PC-9 (cell line): ENCODE results near the gene FAM193B. TPM values are rescaled to one million over a fixed set of nuclear protein-coding genes. Genes with fewer than 3 reads are reported as not detected.

ENCODE experiments used
- BruUV-seq: library from RNA; stranded (reverse); fragments of 400-500 nt; replicated peaks from 2 replicates; lab custom pipeline; 2021; lab: Mats Ljungman, UMichigan
- CTCF ChIA-PET: fragments of 300-600 bp; sonication (Branson Sonifier 250); formaldehyde crosslinking; loops from one replicate; lab custom pipeline; 2022; ENCODE audit warnings: antibody characterized with exemption; lab: Charles Lee
- POLR2A ChIA-PET: fragments of 300-600 bp; sonication (Branson Sonifier 250); formaldehyde crosslinking; loops from one replicate; lab custom pipeline; 2022; ENCODE audit warnings: antibody characterized with exemption; ENCODE audit not compliant: unreplicated experiment; lab: Charles Lee
- DNase-seq, 2 experiments: peaks; one replicate each; pipeline versions ENCODE4 v3.0.0 to v3.0.0-alpha.2; 2015 to 2022; ENCODE audit warnings: mixed read lengths in 1 of 2
- H2AFZ ChIP-seq: fragments of 200-600 bp; sonication (generic); 2 replicates; pipeline ENCODE4 v1.8.1; 2017; ENCODE audit warnings: antibody characterized with exemption
- H3F3A ChIP-seq: fragments of 200-600 bp; sonication (generic); 2 replicates; pipeline ENCODE4 v1.8.1; 2017; ENCODE audit warnings: antibody characterized with exemption, mild to moderate bottlenecking, low read depth; ENCODE audit not compliant: insufficient read depth
- H3K27ac ChIP-seq: fragments of 200-600 bp; sonication (generic); 2 replicates; pipeline ENCODE4 v1.6.1; 2016; ENCODE audit warnings: mixed run types
- H3K27me3 ChIP-seq: fragments of 200-600 bp; sonication (generic); 2 replicates; pipeline ENCODE4 v1.6.1; 2016; ENCODE audit warnings: low read depth, mixed run types; ENCODE audit not compliant: insufficient read depth
- H3K36me3 ChIP-seq: fragments of 200-600 bp; sonication (generic); 2 replicates; pipeline ENCODE4 v1.6.1; 2016; ENCODE audit warnings: low read depth, mixed run types
- H3K4me1 ChIP-seq: fragments of 200-600 bp; sonication (generic); replicated peaks from 2 replicates; pipeline ENCODE4 v1.6.1; 2016; ENCODE audit warnings: mixed run types; ENCODE audit not compliant: insufficient read depth
- H3K4me2 ChIP-seq: fragments of 200-600 bp; sonication (generic); 2 replicates; pipeline ENCODE4 v1.6.1; 2017; ENCODE audit warnings: mixed run types
- H3K4me3 ChIP-seq: fragments of 200-600 bp; sonication (generic); 2 replicates; pipeline ENCODE4 v1.6.1; 2016; ENCODE audit warnings: mixed run types
- H3K79me2 ChIP-seq: fragments of 200-600 bp; sonication (generic); 2 replicates; pipeline ENCODE4 v1.6.1; 2017; ENCODE audit warnings: low read depth, mixed run types
- H3K9me2 ChIP-seq: fragments of 200-600 bp; sonication (generic); 2 replicates; pipeline ENCODE4 v1.8.1; 2017; ENCODE audit warnings: mild to moderate bottlenecking; ENCODE audit not compliant: insufficient read depth
- H3K9me3 ChIP-seq: fragments of 200-600 bp; sonication (generic); 2 replicates; pipeline ENCODE4 v1.8.1; 2016; ENCODE audit warnings: low read depth; ENCODE audit not compliant: insufficient read depth
- H4K20me1 ChIP-seq: fragments of 200-600 bp; sonication (generic); 2 replicates; pipeline ENCODE4 v1.8.1; 2017; ENCODE audit not compliant: insufficient read depth
- EZH2 ChIP-seq: fragments of 200-600 bp; sonication (generic); IDR thresholded peaks from 2 replicates; pipeline ENCODE4 v1.8.0; 2017; ENCODE audit warnings: antibody characterized with exemption, low read depth
- intact Hi-C: fragments of 100-400 bp; cut with micrococcal nuclease; formaldehyde crosslinking; loops from one replicate; pipeline ENCODE4 v1.10.0; 2022; ENCODE audit not compliant: unreplicated experiment
- total RNA-seq: library from RNA; stranded (reverse); gene quantifications from 2 replicates; pipeline ENCODE4 v1.2.3, GENCODE V29; 2021
- TF ChIP-seq, protein P1 (sequence below): fragments of 200-600 bp; sonication (generic); conservative IDR thresholded peaks from 2 replicates; pipeline ENCODE4 v1.6.1; 2017; ENCODE audit warnings: mixed run types, antibody characterized with exemption, mild to moderate bottlenecking, moderate library complexity

The FAM193B gene
- total RNA-seq, 1 experiment from 2014 or later: 70.4 TPM

DNA sequence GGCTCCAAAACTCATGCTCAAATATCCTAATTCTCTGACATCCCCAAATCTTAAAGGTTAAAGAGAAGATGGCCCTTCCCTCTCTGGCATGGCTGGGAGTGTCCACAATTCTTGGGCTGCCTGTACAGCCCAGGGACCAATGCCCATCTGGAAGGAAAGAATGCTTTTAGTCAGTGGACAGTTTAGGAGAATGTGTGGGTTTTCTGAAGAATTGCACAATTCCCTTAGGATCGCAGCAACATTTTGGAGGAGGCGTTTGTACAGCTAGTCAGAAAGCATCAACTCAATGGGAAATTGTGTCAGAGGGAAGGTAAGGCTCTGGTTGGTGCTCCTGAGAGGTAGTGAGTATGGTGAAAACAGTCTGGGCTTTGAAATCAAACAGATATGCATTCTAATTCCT is 15.0 kb downstream of the FAM193B start:
- ChIA-PET POLR2A (no interaction called here), CTCF (no interaction called here)
- no peak overlapping the region for H3K4me3 ChIP-seq
- no peak overlapping the region for H2AFZ ChIP-seq
- intact Hi-C loops: no loop called here
- TF ChIP-seq, protein P1, sequence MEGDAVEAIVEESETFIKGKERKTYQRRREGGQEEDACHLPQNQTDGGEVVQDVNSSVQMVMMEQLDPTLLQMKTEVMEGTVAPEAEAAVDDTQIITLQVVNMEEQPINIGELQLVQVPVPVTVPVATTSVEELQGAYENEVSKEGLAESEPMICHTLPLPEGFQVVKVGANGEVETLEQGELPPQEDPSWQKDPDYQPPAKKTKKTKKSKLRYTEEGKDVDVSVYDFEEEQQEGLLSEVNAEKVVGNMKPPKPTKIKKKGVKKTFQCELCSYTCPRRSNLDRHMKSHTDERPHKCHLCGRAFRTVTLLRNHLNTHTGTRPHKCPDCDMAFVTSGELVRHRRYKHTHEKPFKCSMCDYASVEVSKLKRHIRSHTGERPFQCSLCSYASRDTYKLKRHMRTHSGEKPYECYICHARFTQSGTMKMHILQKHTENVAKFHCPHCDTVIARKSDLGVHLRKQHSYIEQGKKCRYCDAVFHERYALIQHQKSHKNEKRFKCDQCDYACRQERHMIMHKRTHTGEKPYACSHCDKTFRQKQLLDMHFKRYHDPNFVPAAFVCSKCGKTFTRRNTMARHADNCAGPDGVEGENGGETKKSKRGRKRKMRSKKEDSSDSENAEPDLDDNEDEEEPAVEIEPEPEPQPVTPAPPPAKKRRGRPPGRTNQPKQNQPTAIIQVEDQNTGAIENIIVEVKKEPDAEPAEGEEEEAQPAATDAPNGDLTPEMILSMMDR: no peak
- H3K79me2 ChIP-seq: peaks cover 28% of the 10 kb centered on the region
- no TSS peak for BruUV-seq
- H3K4me1 ChIP-seq: no peaks in the 10 kb centered on the region
- H3K27me3 ChIP-seq: no peaks in the 10 kb centered on the region
- H3K36me3 ChIP-seq: peaks cover 10% of the 10 kb centered on the region
- no peaks in the 10 kb centered on the region; the same call in 1 of the 2 replicates for H3F3A ChIP-seq
- H4K20me1 ChIP-seq: peaks cover 38% of the 10 kb centered on the region
- DNase-seq: no peak
- no peak overlapping the region for H3K27ac ChIP-seq
- no peaks in the 10 kb centered on the region for H3K9me2 ChIP-seq
- no peak overlapping the region for H3K4me2 ChIP-seq
- H3K9me3 ChIP-seq: no peaks in the 10 kb centered on the region

DNA sequence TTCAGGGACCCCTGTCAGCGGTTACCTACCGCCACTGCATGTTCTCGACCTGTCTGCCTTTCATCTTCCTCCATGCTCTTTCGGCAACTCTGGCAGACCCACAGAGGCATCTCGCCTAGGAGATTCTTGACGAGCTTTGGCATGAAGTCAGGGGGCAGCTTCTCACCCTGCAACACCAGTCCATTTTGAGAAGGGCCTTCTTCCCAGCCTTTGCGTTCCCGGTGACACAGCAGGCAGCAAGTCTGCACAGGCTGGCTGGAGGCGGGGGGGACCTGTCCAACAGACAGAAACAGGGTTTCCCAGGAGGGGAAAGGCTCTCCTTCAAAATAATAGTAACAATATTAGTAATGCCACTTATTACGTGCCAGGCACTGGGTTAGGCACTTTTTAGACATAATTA is 15.5 kb downstream of the FAM193B start:
- Histone ChIP-seq H3K79me2 (peaks cover 23% of the 10 kb centered on the region), H3K9me3 (no peaks in the 10 kb centered on the region), H3K9me2 (no peaks in the 10 kb centered on the region), H3K27me3 (no peaks in the 10 kb centered on the region), H4K20me1 (peaks cover 34% of the 10 kb centered on the region; the same call in 1 of the 2 replicates), H3K4me3 (no peak overlapping the region), H3K27ac (no peak overlapping the region), H3K4me2 (no peak overlapping the region), H3F3A (no peaks in the 10 kb centered on the region; the same call in 1 of the 2 replicates), H2AFZ (no peak overlapping the region), H3K4me1 (no peaks in the 10 kb centered on the region), H3K36me3 (peaks cover 10% of the 10 kb centered on the region)
- ChIA-PET CTCF (no interaction called here), POLR2A (no interaction called here)
- DNase-seq: no peak
- intact Hi-C loops: no loop called here
- no peak for TF ChIP-seq EZH2
- TF ChIP-seq, protein P1: no peak
- no TSS peak for BruUV-seq

- no peak overlapping the region for H3K4me3 ChIP-seq
- peaks cover 10% of the 10 kb centered on the region for H3K36me3 ChIP-seq
- peaks cover 11% of the 10 kb centered on the region for H3K79me2 ChIP-seq
- no peaks in the 10 kb centered on the region for H3K9me3 ChIP-seq
- intact Hi-C loops: no loop called here
- no peak overlapping the region for H2AFZ ChIP-seq
- TF ChIP-seq, protein P1: no peak
- H3K27ac ChIP-seq: no peak overlapping the region
- H3K9me2 ChIP-seq: no peaks in the 10 kb centered on the region
- no peak for DNase-seq
- no peaks in the 10 kb centered on the region for H3K27me3 ChIP-seq
- no peaks in the 10 kb centered on the region for H3K4me1 ChIP-seq
- no peak overlapping the region for H3K4me2 ChIP-seq
- ChIA-PET POLR2A (no interaction called here), CTCF (interaction anchor here (0.9 kb wide), 1 partner anchor 13 kb away, joined by 3 read pairs; no protein-coding TSS in a partner anchor)
- no peaks in the 10 kb centered on the region; the same call in 1 of the 2 replicates for H3F3A ChIP-seq
- BruUV-seq: no TSS peak
- H4K20me1 ChIP-seq: peaks cover 24% of the 10 kb centered on the region; the same call in 1 of the 2 replicates
Measured at GRCh38 chr5:177537389-177538361, 16.7 kb downstream of the FAM193B start.
